Stomach (tissue), 19 donors: Measurements from ENCODE around the gene COQ10A. TPM values are rescaled to one million over a fixed set of nuclear protein-coding genes. Genes with fewer than 3 reads are reported as not detected.
A peak's percentile ranks its signal among the peaks of the same experiment; 100 is the strongest.

Source experiments
- DNase-seq, 2 donors: peaks; one replicate each; pipeline versions ENCODE4 v3.0.0 to v3.0.0-alpha.2; 2013 to 2019
- H3K27ac ChIP-seq, 5 donors: fragments of 200-600 bp in 4 of 5; sonication (generic) in 4 of 5; one replicate each; pipeline ENCODE4 v1.5.1; 2013 to 2019; ENCODE audit warnings: mild to moderate bottlenecking in 1 of 5, moderate library complexity in 1 of 5
- H3K27me3 ChIP-seq, 3 donors: fragments of 200-600 bp; sonication (generic); one replicate each; pipeline ENCODE4 v1.5.1; 2017 to 2019; ENCODE audit warnings: mixed run types in 1 of 3
- H3K36me3 ChIP-seq, 4 donors: fragments of 200-600 bp; sonication (generic); 1 replicate in 3 of 4; 2 replicates in 1 of 4; pipeline ENCODE4 v1.5.1; 2016 to 2019
- H3K4me1 ChIP-seq, 4 donors: fragments of 200-600 bp; sonication (generic); one replicate each; pipeline ENCODE4 v1.5.1; 2016 to 2019
- H3K4me3 ChIP-seq, 4 donors: fragments of 200-600 bp; sonication (generic) in 3 of 4; one replicate each; pipeline ENCODE4 v1.5.1; 2016 to 2019; ENCODE audit warnings: mild to moderate bottlenecking in 1 of 4
- H3K9me3 ChIP-seq, 4 donors: fragments of 200-600 bp; sonication (generic); one replicate each; pipeline ENCODE4 v1.5.1; 2016 to 2019
- EP300 ChIP-seq: sonication (generic); formaldehyde crosslinking; IDR thresholded peaks from one replicate; pipeline ENCODE4 v1.6.1; 2017; ENCODE audit warnings: antibody characterized with exemption
- POLR2A ChIP-seq, 4 donors: fragments of 450-650 bp; IDR thresholded peaks; one replicate each; pipeline ENCODE4 v1.6.1; 2016; ENCODE audit warnings: antibody characterized with exemption in 4 of 4, control low read depth in 2 of 4, mild to moderate bottlenecking in 1 of 4, moderate library complexity in 1 of 4
- POLR2AphosphoS5 ChIP-seq, 3 donors: sonication (generic); formaldehyde crosslinking; IDR thresholded peaks; one replicate each; pipeline ENCODE4 v1.6.1; 2016; ENCODE audit warnings: antibody characterized with exemption in 3 of 3
- WGBS, 5 donors: extraction: QIAGEN DNeasy Blood & Tissue Kit in 3 of 5; methylation state at CpG; one replicate each; pipeline versions ENCODE4 v1.1.5 to v1.1.7; 2013 to 2018; 5-methylcytosine and 5-hydroxymethylcytosine counted together
- intact Hi-C: fragments of 100-400 bp; cut with DNase I; formaldehyde crosslinking; loops from one replicate; pipeline ENCODE4 v1.15.1; 2023; ENCODE audit warnings: low total_unique reads
- long read RNA-seq, 10 donors: transcript quantifications; one replicate each; lab custom pipeline, GENCODE V29; 2026
- polyA plus RNA-seq, 3 donors: library from polyadenylated mRNA; stranded (reverse); fragments of 200-250 nt; gene quantifications; one replicate each; pipeline ENCODE4 v1.2.3, GENCODE V29; 2013
- total RNA-seq, 5 donors: library from RNA; depleted of rRNA; stranded (reverse); fragments of >200 nt; gene quantifications; one replicate each; pipeline versions ENCODE4 v1.1.0 to v1.2.3, GENCODE V29; 2014 to 2016
- TF ChIP-seq, protein P1 (sequence below), 7 experiments: fragments of 450-650 bp in 4 of 7; fragments of 200-600 bp in 3 of 7; sonication (generic) in 3 of 7; IDR thresholded peaks; one replicate each; pipeline ENCODE4 v1.5.1; 2016 to 2019; ENCODE audit warnings: antibody characterized with exemption in 7 of 7, control low read depth in 2 of 7, mild to moderate bottlenecking in 1 of 7
- donor health status: healthy with polysubstance abuse.
- donor health status: Bipolar disorder and iron deficiency.
- donor health status: healthy.

The COQ10A gene
- total RNA-seq: 10 to 100 TPM in 2 of 5 donors, 1 to 10 TPM in 3; 6.8 to 86.4 (median 9.4) TPM
- 10 to 100 TPM in 1 of 3 donors, 1 to 10 TPM in 2; 4.4 to 10.1 (median 7.0) TPM for polyA plus RNA-seq
- long read RNA-seq, donor 1, partial matches to known transcripts: 0 of 1 reads
- long read RNA-seq, donor 1, other reads (novel, unspliced or antisense): 0 of 1 reads
- long read RNA-seq, donor 2, partial matches to known transcripts: 0 of 1 reads
- long read RNA-seq, donor 2, other reads (novel, unspliced or antisense): 0 of 1 reads
- long read RNA-seq, donor 3: 0 reads
- long read RNA-seq, donor 4: 0 reads
- long read RNA-seq, donor 5, partial matches to known transcripts: 0 of 3 reads
- long read RNA-seq, donor 5, other reads (novel, unspliced or antisense): 0 of 3 reads
- long read RNA-seq, donor 6, partial matches to known transcripts: 0 of 4 reads
- long read RNA-seq, donor 6, other reads (novel, unspliced or antisense): 0 of 4 reads
- long read RNA-seq, donor 7, partial matches to known transcripts: 0 of 3 reads
- long read RNA-seq, donor 7, other reads (novel, unspliced or antisense): 0 of 3 reads
- long read RNA-seq, donor 8, partial matches to known transcripts: 5 of 7 reads
- long read RNA-seq, donor 8, other reads (novel, unspliced or antisense): 0 of 7 reads
- long read RNA-seq, donor 9, partial matches to known transcripts: 0 of 2 reads
- long read RNA-seq, donor 9, other reads (novel, unspliced or antisense): 0 of 2 reads
- long read RNA-seq, donor 10, partial matches to known transcripts: 0 of 1 reads
- long read RNA-seq, donor 10, other reads (novel, unspliced or antisense): 0 of 1 reads

GRCh38 chr12:56266693-56267442 is at the start of gene COQ10A:
COQ10A (plus strand) TSS chr12:56266942; CDS start chr12:56267119, 177 bp downstream.
- Histone ChIP-seq H3K4me3 (peak within 1 kb of the TSS; percentile 70 to 83 (median 78)), H3K4me1 (peaks cover 10 to 33% (median 20%) of the 10 kb centered on the region in 4 donors), H3K27me3 (no peaks in the 10 kb centered on the region), H3K9me3 (no peaks in the 10 kb centered on the region), H3K36me3 (peaks cover 8 to 33% (median 27%) of the 10 kb centered on the region in 4 donors), H3K27ac (peak within 1 kb of the TSS; percentile 88 to 98 (median 95))
- 0 to 1% (median 0%) methylated on average over 19 to 68 of the region's 68 CpGs for WGBS, 5 donors
- peak; percentile 91 to 96 for DNase-seq
- intact Hi-C loops: no loop called here
- TF ChIP-seq EP300: no peak
- TF ChIP-seq POLR2AphosphoS5 (IDR thresholded peaks at IDR 0.05): peak; percentile 79 to 93 (median 90)
- TF ChIP-seq, protein P1, sequence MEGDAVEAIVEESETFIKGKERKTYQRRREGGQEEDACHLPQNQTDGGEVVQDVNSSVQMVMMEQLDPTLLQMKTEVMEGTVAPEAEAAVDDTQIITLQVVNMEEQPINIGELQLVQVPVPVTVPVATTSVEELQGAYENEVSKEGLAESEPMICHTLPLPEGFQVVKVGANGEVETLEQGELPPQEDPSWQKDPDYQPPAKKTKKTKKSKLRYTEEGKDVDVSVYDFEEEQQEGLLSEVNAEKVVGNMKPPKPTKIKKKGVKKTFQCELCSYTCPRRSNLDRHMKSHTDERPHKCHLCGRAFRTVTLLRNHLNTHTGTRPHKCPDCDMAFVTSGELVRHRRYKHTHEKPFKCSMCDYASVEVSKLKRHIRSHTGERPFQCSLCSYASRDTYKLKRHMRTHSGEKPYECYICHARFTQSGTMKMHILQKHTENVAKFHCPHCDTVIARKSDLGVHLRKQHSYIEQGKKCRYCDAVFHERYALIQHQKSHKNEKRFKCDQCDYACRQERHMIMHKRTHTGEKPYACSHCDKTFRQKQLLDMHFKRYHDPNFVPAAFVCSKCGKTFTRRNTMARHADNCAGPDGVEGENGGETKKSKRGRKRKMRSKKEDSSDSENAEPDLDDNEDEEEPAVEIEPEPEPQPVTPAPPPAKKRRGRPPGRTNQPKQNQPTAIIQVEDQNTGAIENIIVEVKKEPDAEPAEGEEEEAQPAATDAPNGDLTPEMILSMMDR (IDR thresholded peaks at IDR 0.05): peak in 5 of 7 experiments; percentile 58 to 75 (median 71)
- TF ChIP-seq POLR2A (IDR thresholded peaks at IDR 0.05): peak in 1 of 4 donors; percentile 76

DNA sequence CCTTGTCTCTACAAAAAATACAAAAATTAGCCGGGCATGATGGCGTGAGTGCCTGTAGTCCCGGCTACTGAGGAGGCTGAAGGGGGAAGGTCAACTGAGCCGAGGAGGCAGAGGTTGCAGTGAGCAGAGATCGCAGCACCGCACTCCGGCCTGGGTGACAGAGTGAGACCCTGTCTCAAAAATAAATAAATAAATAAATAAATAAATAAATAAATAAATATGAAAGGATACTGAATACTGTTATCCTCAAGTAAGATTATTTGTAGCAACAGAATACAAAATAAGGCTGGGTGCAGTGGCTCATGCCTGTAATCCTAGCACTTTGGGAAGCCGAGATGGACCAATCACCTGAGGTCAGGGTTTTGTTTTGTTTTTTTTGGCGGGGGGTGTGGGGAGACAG is 46.9 kb upstream of the COQ10A start:
- no peak for DNase-seq
- Histone ChIP-seq H3K9me3 (no peaks in the 10 kb centered on the region), H3K27ac (peak overlapping the region in 4 of 5 donors; percentile 96 to 97 (median 97)), H3K27me3 (no peaks in the 10 kb centered on the region), H3K4me1 (peaks cover 38 to 69% (median 53%) of the 10 kb centered on the region in 4 donors), H3K4me3 (no peak overlapping the region), H3K36me3 (peaks cover 11 to 25% (median 21%) of the 10 kb centered on the region in 4 donors)
- intact Hi-C loops: no loop called here
- 89 to 94% (median 93%) methylated on average over 9 of the region's 9 CpGs for WGBS, 5 donors
- TF ChIP-seq POLR2AphosphoS5 (IDR thresholded peaks at IDR 0.05): no peak
- no peak for TF ChIP-seq EP300

DNA sequence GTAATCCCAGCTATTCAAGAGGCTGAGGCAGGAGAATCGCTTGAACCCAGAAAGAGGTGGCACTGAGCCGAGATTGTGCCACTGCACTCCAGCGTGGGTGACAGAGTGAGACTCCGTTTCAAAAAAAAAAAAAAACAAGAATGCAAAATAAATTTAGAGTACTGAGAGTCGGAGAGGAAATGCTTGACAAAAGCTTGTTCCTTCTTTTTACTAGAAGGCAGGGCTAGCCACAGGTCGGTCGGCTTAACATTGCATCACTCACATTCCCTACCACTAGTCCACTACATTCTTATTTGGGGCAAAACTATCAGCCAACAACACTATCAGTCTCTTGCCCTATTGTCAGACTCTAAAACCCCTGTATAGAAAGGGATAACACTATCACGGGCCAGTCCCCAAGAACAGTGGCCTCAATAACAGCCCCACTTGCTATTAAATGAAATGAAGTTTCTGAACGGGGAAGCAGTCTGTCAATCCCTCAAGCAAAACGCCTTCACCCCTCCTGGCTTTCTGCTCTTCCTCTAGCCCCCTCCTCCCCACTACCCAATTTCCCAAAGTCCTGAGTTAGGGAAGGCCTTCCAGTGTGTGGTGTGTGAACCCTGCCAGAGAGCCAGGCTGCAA is 46.0 kb upstream of the COQ10A start:
- no peak for TF ChIP-seq POLR2AphosphoS5 (IDR thresholded peaks at IDR 0.05)
- no peak for TF ChIP-seq EP300
- TF ChIP-seq, protein P1 (IDR thresholded peaks at IDR 0.05): no peak
- no peak for TF ChIP-seq POLR2A (IDR thresholded peaks at IDR 0.05)
- Histone ChIP-seq H3K27me3 (no peaks in the 10 kb centered on the region), H3K36me3 (peaks cover 4 to 17% (median 12%) of the 10 kb centered on the region in 4 donors), H3K4me1 (peaks cover 44 to 78% (median 61%) of the 10 kb centered on the region in 4 donors), H3K9me3 (no peaks in the 10 kb centered on the region), H3K4me3 (peak overlapping the region; percentile 70 to 82 (median 76)), H3K27ac (peak overlapping the region; percentile 94 to 97 (median 97))
- WGBS, 5 donors: 3 to 5% (median 3%) methylated on average over 10 of the region's 10 CpGs
- DNase-seq: peak in 1 of 2 donors; percentile 42
- intact Hi-C loops: no loop called here

GRCh38 chr12:56221232-56221756 is 45.4 kb upstream of the COQ10A start:
- peaks cover 2 to 17% (median 7%) of the 10 kb centered on the region in 4 donors for H3K36me3 ChIP-seq
- H3K4me1 ChIP-seq: peaks cover 44 to 74% (median 61%) of the 10 kb centered on the region in 4 donors
- H3K27me3 ChIP-seq: no peaks in the 10 kb centered on the region
- peak overlapping the region; percentile 94 to 97 (median 97) for H3K27ac ChIP-seq
- TF ChIP-seq EP300: no peak
- TF ChIP-seq, protein P1 (IDR thresholded peaks at IDR 0.05): no peak
- no peak for TF ChIP-seq POLR2AphosphoS5 (IDR thresholded peaks at IDR 0.05)
- TF ChIP-seq POLR2A (IDR thresholded peaks at IDR 0.05): no peak
- intact Hi-C loops: no loop called here
- DNase-seq: peak; percentile 58 to 88
- 0 to 2% (median 0%) methylated on average over 19 to 21 of the region's 21 CpGs for WGBS, 5 donors
- H3K4me3 ChIP-seq: peak overlapping the region; percentile 70 to 82 (median 76)
- no peaks in the 10 kb centered on the region for H3K9me3 ChIP-seq
